H1 (cell line): Measurements from ENCODE around the gene STXBP6. TPM values are rescaled to one million over a fixed set of nuclear protein-coding genes. Genes with fewer than 3 reads are reported as not detected.

Experiments used
- CTCF ChIA-PET: fragments of 300-600 bp; sonication (Branson Sonifier 250); formaldehyde crosslinking; loops from one replicate; lab custom pipeline; 2021; ENCODE audit not compliant: partially characterized antibody; lab: Charles Lee
- POLR2A ChIA-PET: fragments of 300-600 bp; sonication (Branson Sonifier 250); formaldehyde crosslinking; loops from one replicate; lab custom pipeline; 2021; ENCODE audit warnings: inconsistent platforms; ENCODE audit not compliant: partially characterized antibody; lab: Charles Lee
- DNase-seq, 2 experiments: peaks; one replicate each; pipeline versions ENCODE4 v3.0.0 to v3.0.0-alpha.2; 2010 to 2022; ENCODE audit warnings: low spot score in 2 of 2, low read depth in 1 of 2, mixed read lengths in 1 of 2
- FAIRE-seq: peaks from 2 replicates; lab custom pipeline; 2011; peaks lifted over from hg19 to GRCh38; lab: Jason Lieb, UNC
- H2AFZ ChIP-seq: 2 replicates; pipeline ENCODE4 v1.8.1; 2012; ENCODE audit warnings: low read length, inconsistent platforms
- H2AK5ac ChIP-seq: 2 replicates; pipeline ENCODE4 v1.6.1; 2013; ENCODE audit warnings: low read depth, low read length
- H2BK120ac ChIP-seq: replicated peaks from 2 replicates; pipeline ENCODE3; 2013; ENCODE audit warnings: low read depth, low read length, inconsistent platforms
- H2BK12ac ChIP-seq: 2 replicates; pipeline ENCODE4 v1.6.1; 2013; ENCODE audit warnings: low read depth, low read length
- H2BK15ac ChIP-seq: 2 replicates; pipeline ENCODE4 v1.6.1; 2013; ENCODE audit warnings: low read length
- H2BK20ac ChIP-seq: 2 replicates; pipeline ENCODE4 v1.6.1; 2013; ENCODE audit warnings: low read length
- H2BK5ac ChIP-seq: 2 replicates; pipeline ENCODE4 v1.6.1; 2013; ENCODE audit warnings: low read depth, low read length
- H3K14ac ChIP-seq: 2 replicates; pipeline ENCODE4 v1.6.1; 2013; ENCODE audit warnings: inconsistent platforms; ENCODE audit not compliant: insufficient read length
- H3K18ac ChIP-seq: 2 replicates; pipeline ENCODE4 v1.6.1; 2013; ENCODE audit warnings: low read length; ENCODE audit errors: extremely low read depth
- H3K23ac ChIP-seq: 2 replicates; pipeline ENCODE4 v1.6.1; 2013; ENCODE audit warnings: inconsistent platforms; ENCODE audit not compliant: insufficient read length
- H3K23me2 ChIP-seq: 2 replicates; pipeline ENCODE4 v1.6.1; 2013; ENCODE audit warnings: low read depth, low read length
- H3K27ac ChIP-seq: 2 replicates; pipeline ENCODE4 v1.6.1; 2011; ENCODE audit warnings: low read depth, low read length, inconsistent platforms
- H3K27me3 ChIP-seq, 4 experiments: replicated peaks in 1 of 4; 1 replicate in 1 of 4; 2 replicates in 3 of 4; pipeline versions ENCODE4 v1.6.1 to v1.8.1; 2011 to 2013; ENCODE audit warnings: low read length in 3 of 4, mild to moderate bottlenecking in 3 of 4, inconsistent platforms in 2 of 4, mixed read lengths in 2 of 4, moderate library complexity in 1 of 4; ENCODE audit not compliant: control insufficient read depth in 3 of 4, insufficient read depth in 3 of 4; ENCODE audit errors: extremely low read depth in 1 of 4
- H3K36me3 ChIP-seq, 4 experiments: 2 replicates each; pipeline versions ENCODE4 v1.6.1 to v1.8.1; 2011 to 2013; ENCODE audit warnings: mild to moderate bottlenecking in 4 of 4, low read length in 3 of 4, moderate library complexity in 2 of 4, control low read depth in 1 of 4, inconsistent platforms in 1 of 4; ENCODE audit not compliant: insufficient read depth in 4 of 4, control insufficient read depth in 2 of 4
- H3K4ac ChIP-seq: replicated peaks from 2 replicates; pipeline ENCODE3; 2013; ENCODE audit warnings: low read length, low read depth, mixed read lengths, inconsistent platforms; ENCODE audit not compliant: insufficient read length
- H3K4me1 ChIP-seq, 4 experiments: replicated peaks in 1 of 4; 1 replicate in 1 of 4; 2 replicates in 3 of 4; pipeline versions ENCODE4 v1.6.1 to v1.8.1; 2011 to 2013; ENCODE audit warnings: low read length in 3 of 4, inconsistent platforms in 2 of 4, mixed read lengths in 1 of 4; ENCODE audit not compliant: insufficient read depth in 4 of 4, control insufficient read depth in 3 of 4
- H3K4me2 ChIP-seq, 2 experiments: 2 replicates each; pipeline versions ENCODE4 v1.6.1 to v1.8.1; 2011 to 2013; ENCODE audit warnings: low read depth in 2 of 2, low read length in 2 of 2, control low read depth in 1 of 2, inconsistent platforms in 1 of 2, mild to moderate bottlenecking in 1 of 2; ENCODE audit not compliant: insufficient read depth in 1 of 2
- H3K4me3 ChIP-seq, 4 experiments: fragments of 200-600, 300-600 bp in 1 of 4; sonication (generic), shearing (Covaris generic), sonication (Bioruptor Twin) in 1 of 4; 2 replicates each; pipeline versions ENCODE4 v1.5.1 to v1.8.1; 2011 to 2016; ENCODE audit warnings: low read length in 4 of 4, low read depth in 3 of 4, control low read depth in 2 of 4, inconsistent platforms in 2 of 4, mild to moderate bottlenecking in 2 of 4, mixed read lengths in 1 of 4, moderate library complexity in 1 of 4; ENCODE audit not compliant: insufficient read depth in 2 of 4; ENCODE audit errors: extremely low read depth in 1 of 4
- H3K56ac ChIP-seq: replicated peaks from 2 replicates; pipeline ENCODE3; 2013; ENCODE audit warnings: low read depth, mild to moderate bottlenecking, mixed read lengths, low read length, inconsistent platforms; ENCODE audit not compliant: insufficient read length
- H3K79me1 ChIP-seq: 2 replicates; pipeline ENCODE4 v1.6.1; 2013; ENCODE audit warnings: low read depth, low read length, control low read depth
- H3K79me2 ChIP-seq, 2 experiments: 2 replicates each; pipeline versions ENCODE4 v1.6.1 to v1.8.1; 2012 to 2013; ENCODE audit warnings: low read length in 2 of 2, mild to moderate bottlenecking in 2 of 2, inconsistent platforms in 1 of 2; ENCODE audit not compliant: insufficient read depth in 2 of 2, control insufficient read depth in 1 of 2
- H3K9ac ChIP-seq, 4 experiments: replicated peaks in 1 of 4; 1 replicate in 1 of 4; 2 replicates in 3 of 4; pipeline versions ENCODE4 v1.6.1 to v1.8.1; 2011 to 2013; ENCODE audit warnings: low read depth in 3 of 4, low read length in 3 of 4, control low read depth in 2 of 4, mild to moderate bottlenecking in 2 of 4, moderate library complexity in 2 of 4, inconsistent platforms in 1 of 4; ENCODE audit errors: extremely low read depth in 1 of 4
- H3K9me3 ChIP-seq, 2 experiments: 2 replicates each; pipeline versions ENCODE4 v1.6.1 to v1.8.1; 2012 to 2013; ENCODE audit warnings: mild to moderate bottlenecking in 2 of 2, moderate library complexity in 2 of 2, control low read depth in 1 of 2, inconsistent platforms in 1 of 2, low read depth in 1 of 2, low read length in 1 of 2, mixed read lengths in 1 of 2; ENCODE audit not compliant: insufficient read depth in 2 of 2
- H4K20me1 ChIP-seq, 2 experiments: replicated peaks in 1 of 2; 2 replicates each; pipeline versions ENCODE3 to v1.8.1; 2011 to 2013; ENCODE audit warnings: inconsistent platforms in 2 of 2, low read length in 2 of 2, mild to moderate bottlenecking in 1 of 2; ENCODE audit not compliant: insufficient read depth in 2 of 2, control insufficient read depth in 1 of 2
- H4K5ac ChIP-seq: 2 replicates; pipeline ENCODE4 v1.6.1; 2013; ENCODE audit warnings: low read length, low read depth, mixed read lengths, inconsistent platforms; ENCODE audit not compliant: insufficient read length
- H4K8ac ChIP-seq: 2 replicates; pipeline ENCODE4 v1.8.0; 2013; ENCODE audit warnings: mild to moderate bottlenecking, moderate library complexity, low read length, inconsistent platforms; ENCODE audit not compliant: insufficient read depth; ENCODE audit errors: extremely low read depth
- H4K91ac ChIP-seq: replicated peaks from 2 replicates; pipeline ENCODE3; 2013; ENCODE audit warnings: low read length, mixed read lengths, inconsistent platforms; ENCODE audit not compliant: insufficient read length
- BCL11A ChIP-seq, 2 experiments: IDR thresholded peaks; one replicate each; pipeline ENCODE4 v1.6.1; 2011; ENCODE audit warnings: low read depth in 2 of 2, low read length in 2 of 2, mild to moderate bottlenecking in 2 of 2
- CEBPB ChIP-seq: IDR thresholded peaks from 2 replicates; pipeline ENCODE4 v1.6.1; 2012; ENCODE audit warnings: low read depth, low read length
- CTBP2 ChIP-seq: IDR thresholded peaks from 2 replicates; pipeline ENCODE4 v1.7.0; 2011; ENCODE audit warnings: borderline replicate concordance, mild to moderate bottlenecking, moderate library complexity, mixed read lengths, low read length; ENCODE audit not compliant: insufficient read depth, insufficient read length
- E2F6 ChIP-seq: IDR thresholded peaks from 2 replicates; pipeline ENCODE4 v1.6.1; 2012; ENCODE audit warnings: inconsistent platforms
- FOSL1 ChIP-seq: IDR thresholded peaks from 2 replicates; pipeline ENCODE4 v1.6.1; 2011; ENCODE audit warnings: mild to moderate bottlenecking, low read depth, low read length, moderate library complexity; ENCODE audit not compliant: insufficient read depth
- HDAC6 ChIP-seq: IDR thresholded peaks from one replicate; pipeline ENCODE4 v1.7.1; 2012; ENCODE audit warnings: low read depth, mild to moderate bottlenecking, inconsistent platforms, low read length, moderate library complexity
- MAFK ChIP-seq: IDR thresholded peaks from 2 replicates; pipeline ENCODE4 v1.6.1; 2012; ENCODE audit warnings: low read depth, mild to moderate bottlenecking, improper control_type of control experiment, low read length
- POLR2AphosphoS5 ChIP-seq: IDR thresholded peaks from 2 replicates; pipeline ENCODE4 v1.6.1; 2011; ENCODE audit warnings: low read depth, low read length
- SP4 ChIP-seq: IDR thresholded peaks from 2 replicates; pipeline ENCODE4 v1.6.1; 2012; ENCODE audit warnings: low read length, inconsistent platforms
- TAF1 ChIP-seq: IDR thresholded peaks from 2 replicates; pipeline ENCODE4 v1.6.1; 2011; ENCODE audit warnings: mild to moderate bottlenecking, low read depth, low read length
- TEAD4 ChIP-seq: IDR thresholded peaks from 2 replicates; pipeline ENCODE4 v1.6.1; 2012; ENCODE audit warnings: low read depth, low read length, inconsistent platforms, mixed read lengths
- WGBS, 2 experiments: shearing (Covaris generic) in 1 of 2; methylation state at CpG; one replicate each; pipeline versions ENCODE4 v1.1.6 to v1.1.7; 2013 to 2015; ENCODE audit warnings: low lambda C conversion rate in 2 of 2, mixed read lengths in 2 of 2, inconsistent platforms in 1 of 2, low coverage in 1 of 2, missing lambda C conversion rate in 1 of 2; ENCODE audit not compliant: insufficient replicate concordance in 2 of 2, insufficient coverage in 1 of 2, insufficient read length in 1 of 2; ENCODE audit errors: extremely low coverage in 1 of 2, missing lambda C conversion rate in 1 of 2; 5-methylcytosine and 5-hydroxymethylcytosine counted together
- polyA plus RNA-seq, 7 experiments: library from polyadenylated mRNA; depleted of rRNA in 3 of 7; stranded (reverse) in 5 of 7; unstranded in 2 of 7; fragments of >200 nt in 5 of 7; fragments of 200-250 nt in 2 of 7; gene quantifications; 1 replicate in 5 of 7; 2 replicates in 1 of 7; 4 replicates in 1 of 7; pipeline versions ENCODE4 v1.2.1 to v1.2.3, GENCODE V29; 2011 to 2013; ENCODE audit warnings: missing spikeins in 2 of 7, mixed read lengths in 2 of 7
- total RNA-seq: library from RNA; stranded (reverse); fragmentation: NEBNext Ultra II Directional; extraction: Animal tissue kit (Norgen Biotek cat#: 25700); gene quantifications from 2 replicates; pipeline ENCODE4 v1.2.1, GENCODE V29; 2021
- TF ChIP-seq, protein P1 (sequence below): IDR thresholded peaks from 2 replicates; pipeline ENCODE4 v1.6.1; 2012; ENCODE audit warnings: low read length, inconsistent platforms

The STXBP6 gene
- total and polyA plus RNA-seq, 2 of the 8 experiments (the other 6 are each of a cell fraction or from before 2014, with no cell fraction given) = 9.4 to 18.1 TPM

DNA sequence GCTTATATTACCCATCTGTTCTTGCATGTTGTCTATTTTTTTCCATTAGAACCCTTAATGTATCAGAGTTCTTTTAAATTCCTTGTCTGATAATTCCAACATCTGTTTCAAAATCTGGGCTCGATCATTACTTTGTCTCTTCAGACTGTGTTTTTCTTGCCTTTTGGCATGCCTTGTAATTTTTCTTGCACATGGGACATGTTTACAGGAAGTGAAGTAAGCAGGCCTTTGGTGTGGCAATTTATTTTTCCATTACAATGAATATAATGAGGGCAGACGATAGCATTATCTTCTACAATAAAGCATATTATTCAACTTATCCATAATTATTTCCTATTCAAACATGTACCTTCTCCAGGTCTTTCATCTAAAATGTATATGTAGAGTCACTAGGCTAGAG, 48.3 kb downstream of the STXBP6 start:
- no peak for DNase-seq

More for the DNA sequence above, 48.3 kb downstream of the STXBP6 start:
- Histone ChIP-seq H3K27me3 (no peaks in the 10 kb centered on the region), H3K56ac (no peak overlapping the region), H4K20me1 (no peaks in the 10 kb centered on the region), H2BK5ac (no peak overlapping the region), H3K9me3 (peaks cover 0 to 2% of the 10 kb centered on the region in 2 experiments; a peak in 1 of 4 replicates), H3K79me2 (no peaks in the 10 kb centered on the region; a peak in 1 of 4 replicates)
- 80% methylated on average over 2 of the region's 2 CpGs; no CpG with 5 or more reads in 1 of the 2 experiments for WGBS, 2 experiments
- TF ChIP-seq HDAC6 (no peak), TEAD4 (no peak), CEBPB (no peak), POLR2AphosphoS5 (no peak), TAF1 (no peak), FOSL1 (no peak), E2F6 (no peak), MAFK (no peak), SP4 (no peak), BCL11A (IDR thresholded peaks at IDR 0.05; ENCODE audit: low read depth in 2 of 2, low read length in 2 of 2) (no peak), CTBP2 (no peak)
- TF ChIP-seq, protein P1, sequence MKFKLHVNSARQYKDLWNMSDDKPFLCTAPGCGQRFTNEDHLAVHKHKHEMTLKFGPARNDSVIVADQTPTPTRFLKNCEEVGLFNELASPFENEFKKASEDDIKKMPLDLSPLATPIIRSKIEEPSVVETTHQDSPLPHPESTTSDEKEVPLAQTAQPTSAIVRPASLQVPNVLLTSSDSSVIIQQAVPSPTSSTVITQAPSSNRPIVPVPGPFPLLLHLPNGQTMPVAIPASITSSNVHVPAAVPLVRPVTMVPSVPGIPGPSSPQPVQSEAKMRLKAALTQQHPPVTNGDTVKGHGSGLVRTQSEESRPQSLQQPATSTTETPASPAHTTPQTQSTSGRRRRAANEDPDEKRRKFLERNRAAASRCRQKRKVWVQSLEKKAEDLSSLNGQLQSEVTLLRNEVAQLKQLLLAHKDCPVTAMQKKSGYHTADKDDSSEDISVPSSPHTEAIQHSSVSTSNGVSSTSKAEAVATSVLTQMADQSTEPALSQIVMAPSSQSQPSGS = no peak
- TF ChIP-seq, all 59 proteins: peak for 0
- H4K91ac ChIP-seq = no peak overlapping the region
- no peaks in the 10 kb centered on the region for H3K36me3 ChIP-seq
- no peak overlapping the region for H3K9ac ChIP-seq
- CTCF ChIA-PET = no interaction called here
- H2BK15ac ChIP-seq = no peak overlapping the region
- H4K5ac ChIP-seq = no peak overlapping the region
- peaks cover 3% of the 10 kb centered on the region; the same call in 1 of the 2 replicates for H3K79me1 ChIP-seq
- H2BK20ac ChIP-seq = no peak overlapping the region
- H4K8ac ChIP-seq = no peak overlapping the region
- no peak overlapping the region for H3K4ac ChIP-seq
- H3K23ac ChIP-seq = no peak overlapping the region
- H3K27ac ChIP-seq = no peak overlapping the region
- no peak overlapping the region for H3K4me3 ChIP-seq
- no peak overlapping the region for H3K14ac ChIP-seq
- H3K23me2 ChIP-seq = no peaks in the 10 kb centered on the region
- H3K4me2 ChIP-seq = no peak overlapping the region
- H3K4me1 ChIP-seq = peaks cover 0 to 2% (median 0%) of the 10 kb centered on the region in 4 experiments; a peak in 1 of 7 replicates
- no peak overlapping the region for H2BK12ac ChIP-seq
- H2AK5ac ChIP-seq = no peak overlapping the region
- H2BK120ac ChIP-seq = no peak overlapping the region
- POLR2A ChIA-PET = no interaction called here
- no peak overlapping the region for H3K18ac ChIP-seq
- H2AFZ ChIP-seq = no peak overlapping the region
- no peak for FAIRE-seq
